ENCODE results near the gene DIAPH2. TPM values are rescaled to one million over a fixed set of nuclear protein-coding genes. Genes with fewer than 3 reads are reported as not detected.

The DIAPH2 gene
- total and polyA plus RNA-seq, 4 donors: 3.0 to 19.7 (median 11.3) TPM

DNA sequence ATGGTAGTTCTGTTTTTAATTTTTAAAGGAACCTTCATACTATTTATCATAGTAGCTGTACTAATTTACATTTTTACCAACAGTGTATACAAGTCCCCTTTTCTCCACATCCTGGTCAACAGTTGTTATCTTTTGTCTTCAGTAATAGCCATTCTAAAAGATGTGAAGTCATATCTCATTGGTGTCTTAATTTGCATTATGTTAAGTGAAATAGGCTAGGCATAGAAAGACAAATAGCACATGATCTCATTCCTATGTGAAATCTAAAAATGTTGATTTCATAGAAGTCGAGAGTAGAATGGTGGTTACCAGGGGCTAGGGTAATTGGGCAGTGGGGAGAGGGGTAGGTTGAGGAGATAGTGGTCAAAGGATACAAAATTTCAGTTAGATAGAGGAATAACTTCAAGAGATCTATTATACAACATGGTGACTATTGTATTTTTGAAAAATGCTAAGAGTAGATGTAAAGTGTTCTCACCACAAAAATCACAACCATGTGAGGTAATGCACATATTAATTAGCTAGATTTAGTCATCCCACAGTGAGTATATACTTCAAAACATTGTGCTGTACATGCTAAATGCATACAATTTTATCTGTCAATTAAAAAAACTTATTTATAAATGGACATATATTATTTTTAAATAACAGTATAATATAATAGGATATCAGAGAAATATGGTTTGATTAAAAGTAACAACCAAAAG lies 58.9 kb downstream of the DIAPH2 start:
- Histone ChIP-seq H3K36me3 (ENCODE audit: control insufficient read depth, insufficient read depth, low read length) (no peaks in the 10 kb centered on the region), H3K4me1 (ENCODE audit: control insufficient read depth, insufficient read depth, low read length) (no peaks in the 10 kb centered on the region), H3K9me3 (ENCODE audit: control insufficient read depth, insufficient read depth, low read length) (no peaks in the 10 kb centered on the region), H3K27me3 (ENCODE audit: control insufficient read depth, insufficient read depth, low read length) (peaks cover 3% of the 10 kb centered on the region), H3K27ac (ENCODE audit: low read depth, low read length) (no peak overlapping the region), H3K4me3 (ENCODE audit: low read depth, low read length) (no peak overlapping the region)
- WGBS (ENCODE audit: insufficient coverage): no CpG with 5 or more reads among the region's 1 CpG
- no peak for DNase-seq (ENCODE audit: low read depth in 4 of 6, low spot score in 6 of 6)

DNA sequence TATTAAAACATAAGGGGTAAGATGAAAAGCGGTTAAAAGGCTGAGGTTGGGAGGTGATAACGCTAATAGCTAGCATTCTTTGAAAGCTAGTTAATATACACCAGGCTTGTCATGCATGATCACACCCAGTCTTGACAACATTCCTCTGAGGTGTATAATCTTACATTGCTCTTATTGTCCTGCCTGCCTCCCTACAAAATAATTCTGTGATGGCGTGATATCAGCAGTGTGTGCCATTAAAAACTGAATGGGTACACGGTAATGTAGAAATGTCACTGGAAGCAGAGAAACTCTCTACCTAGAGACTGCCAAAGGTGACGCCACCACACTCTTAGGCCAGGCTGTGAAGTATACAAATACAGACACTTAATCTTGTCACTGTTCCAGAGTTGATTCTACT lies 68.1 kb downstream of the DIAPH2 start:
- no peaks in the 10 kb centered on the region for H3K4me1 ChIP-seq (ENCODE audit: control insufficient read depth, insufficient read depth, low read length)
- no CpG with 5 or more reads among the region's 5 CpGs for WGBS (ENCODE audit: insufficient coverage)
- no peak overlapping the region for H3K4me3 ChIP-seq (ENCODE audit: low read depth, low read length)
- no peaks in the 10 kb centered on the region for H3K36me3 ChIP-seq (ENCODE audit: control insufficient read depth, insufficient read depth, low read length)
- H3K27me3 ChIP-seq (ENCODE audit: control insufficient read depth, insufficient read depth, low read length): no peaks in the 10 kb centered on the region
- H3K9me3 ChIP-seq (ENCODE audit: control insufficient read depth, insufficient read depth, low read length): no peaks in the 10 kb centered on the region
- DNase-seq (ENCODE audit: low read depth in 4 of 6, low spot score in 6 of 6): no peak
- no peak overlapping the region for H3K27ac ChIP-seq (ENCODE audit: low read depth, low read length)

DNA sequence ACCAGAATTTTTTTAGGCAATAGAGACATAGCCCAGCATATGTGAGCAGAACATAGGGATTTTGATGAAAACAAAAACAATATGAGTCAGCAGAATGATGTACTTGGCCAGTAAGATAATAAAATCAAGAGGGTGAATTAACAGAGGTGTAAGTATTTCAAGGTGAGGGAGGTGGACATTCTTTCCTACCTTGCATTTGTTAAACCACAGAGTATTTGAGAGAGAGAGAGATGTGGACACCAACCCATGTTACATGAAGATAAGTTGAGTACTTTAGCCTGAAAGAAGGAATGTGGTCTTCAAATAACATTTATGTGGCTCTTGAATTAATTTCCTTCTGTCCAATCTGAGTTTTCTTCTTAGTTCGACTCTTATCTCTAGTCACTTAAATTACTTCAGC lies 68.6 kb downstream of the DIAPH2 start:
- H3K4me3 ChIP-seq (ENCODE audit: low read depth, low read length): no peak overlapping the region
- H3K9me3 ChIP-seq (ENCODE audit: control insufficient read depth, insufficient read depth, low read length): no peaks in the 10 kb centered on the region
- H3K4me1 ChIP-seq (ENCODE audit: control insufficient read depth, insufficient read depth, low read length): no peaks in the 10 kb centered on the region
- no peak for DNase-seq (ENCODE audit: low read depth in 4 of 6, low spot score in 6 of 6)
- no peak overlapping the region for H3K27ac ChIP-seq (ENCODE audit: low read depth, low read length)
- WGBS (ENCODE audit: insufficient coverage): no CpG with 5 or more reads among the region's 1 CpG
- H3K36me3 ChIP-seq (ENCODE audit: control insufficient read depth, insufficient read depth, low read length): no peaks in the 10 kb centered on the region
- H3K27me3 ChIP-seq (ENCODE audit: control insufficient read depth, insufficient read depth, low read length): no peaks in the 10 kb centered on the region

DNA sequence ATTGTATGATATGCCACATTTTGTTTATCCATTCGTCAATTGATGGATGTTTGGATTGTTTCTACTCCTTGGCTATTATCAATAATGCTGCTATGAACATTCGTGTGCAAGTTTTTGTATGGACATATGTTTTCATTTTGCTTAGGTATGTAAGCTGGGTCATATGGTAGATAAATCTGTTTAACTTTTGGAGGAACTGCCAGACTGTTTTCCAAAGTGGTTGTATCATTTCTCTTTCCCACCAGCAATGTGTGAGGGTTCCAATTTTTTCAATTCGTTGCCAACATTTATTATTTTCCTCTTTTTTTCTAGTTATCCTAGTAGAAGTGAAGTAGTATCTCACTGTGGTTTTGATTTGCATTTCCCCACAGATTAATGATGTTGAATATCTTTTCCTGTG lies 71.8 kb downstream of the DIAPH2 start:
- Histone ChIP-seq H3K4me1 (ENCODE audit: control insufficient read depth, insufficient read depth, low read length) (no peaks in the 10 kb centered on the region), H3K4me3 (ENCODE audit: low read depth, low read length) (no peak overlapping the region), H3K9me3 (ENCODE audit: control insufficient read depth, insufficient read depth, low read length) (no peaks in the 10 kb centered on the region), H3K27me3 (ENCODE audit: control insufficient read depth, insufficient read depth, low read length) (no peaks in the 10 kb centered on the region), H3K27ac (ENCODE audit: low read depth, low read length) (no peak overlapping the region), H3K36me3 (ENCODE audit: control insufficient read depth, insufficient read depth, low read length) (no peaks in the 10 kb centered on the region)
- no peak for DNase-seq (ENCODE audit: low read depth in 4 of 6, low spot score in 6 of 6)
- no CpG with 5 or more reads among the region's 3 CpGs for WGBS (ENCODE audit: insufficient coverage)

DNA sequence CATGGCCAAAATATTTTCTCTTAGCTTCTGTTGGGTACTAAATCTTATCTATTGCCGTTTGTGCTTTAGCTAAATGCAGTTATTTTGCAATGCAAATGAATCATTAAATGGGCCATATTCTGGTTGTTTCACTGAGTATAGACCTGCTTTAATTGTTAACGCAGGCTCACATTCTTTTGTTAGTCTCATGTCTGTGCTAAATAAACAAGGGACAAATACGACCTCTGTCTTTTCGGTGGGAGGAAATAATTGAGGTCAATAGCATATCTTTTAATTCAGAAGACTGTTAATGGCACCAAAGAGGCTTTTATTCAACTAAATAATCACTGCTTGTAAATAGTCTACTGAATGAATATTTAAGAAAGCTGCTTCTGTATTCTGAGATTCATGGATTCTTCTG lies 76.9 kb downstream of the DIAPH2 start:
- no peaks in the 10 kb centered on the region for H3K36me3 ChIP-seq (ENCODE audit: control insufficient read depth, insufficient read depth, low read length)
- H3K27me3 ChIP-seq (ENCODE audit: control insufficient read depth, insufficient read depth, low read length): peaks cover 9% of the 10 kb centered on the region
- WGBS (ENCODE audit: insufficient coverage): no CpG with 5 or more reads among the region's 4 CpGs
- no peaks in the 10 kb centered on the region for H3K9me3 ChIP-seq (ENCODE audit: control insufficient read depth, insufficient read depth, low read length)
- peak in 2 of 6 donors; percentile 6 to 7 for DNase-seq (ENCODE audit: low read depth in 4 of 6, low spot score in 6 of 6)
- H3K4me1 ChIP-seq (ENCODE audit: control insufficient read depth, insufficient read depth, low read length): no peaks in the 10 kb centered on the region
- no peak overlapping the region for H3K27ac ChIP-seq (ENCODE audit: low read depth, low read length)
- H3K4me3 ChIP-seq (ENCODE audit: low read depth, low read length): no peak overlapping the region

DNA sequence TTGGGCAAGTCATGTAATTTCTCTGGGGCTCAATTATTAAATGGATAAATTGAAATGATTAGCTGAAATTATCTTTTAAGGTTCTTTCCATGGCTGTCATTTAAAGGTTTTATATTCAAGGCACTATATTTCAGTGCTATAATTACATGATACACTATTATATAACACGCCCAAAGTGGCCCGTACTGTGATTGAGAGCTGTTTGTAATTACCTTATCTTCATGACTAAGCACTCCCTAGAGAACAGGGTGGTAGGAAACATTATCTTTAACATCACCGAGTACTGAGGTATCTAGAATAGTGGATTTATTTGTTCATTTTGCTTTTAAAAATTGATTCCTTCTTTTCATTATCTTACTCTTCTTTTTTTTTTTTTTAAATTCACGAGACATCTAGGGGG lies 79.0 kb downstream of the DIAPH2 start:
- Histone ChIP-seq H3K4me1 (ENCODE audit: control insufficient read depth, insufficient read depth, low read length) (no peaks in the 10 kb centered on the region), H3K27me3 (ENCODE audit: control insufficient read depth, insufficient read depth, low read length) (peaks cover 12% of the 10 kb centered on the region), H3K27ac (ENCODE audit: low read depth, low read length) (no peak overlapping the region), H3K9me3 (ENCODE audit: control insufficient read depth, insufficient read depth, low read length) (no peaks in the 10 kb centered on the region), H3K36me3 (ENCODE audit: control insufficient read depth, insufficient read depth, low read length) (no peaks in the 10 kb centered on the region), H3K4me3 (ENCODE audit: low read depth, low read length) (no peak overlapping the region)
- WGBS (ENCODE audit: insufficient coverage): no CpG with 5 or more reads among the region's 4 CpGs
- DNase-seq (ENCODE audit: low read depth in 4 of 6, low spot score in 6 of 6): peak in 1 of 6 donors; percentile 6

DNA sequence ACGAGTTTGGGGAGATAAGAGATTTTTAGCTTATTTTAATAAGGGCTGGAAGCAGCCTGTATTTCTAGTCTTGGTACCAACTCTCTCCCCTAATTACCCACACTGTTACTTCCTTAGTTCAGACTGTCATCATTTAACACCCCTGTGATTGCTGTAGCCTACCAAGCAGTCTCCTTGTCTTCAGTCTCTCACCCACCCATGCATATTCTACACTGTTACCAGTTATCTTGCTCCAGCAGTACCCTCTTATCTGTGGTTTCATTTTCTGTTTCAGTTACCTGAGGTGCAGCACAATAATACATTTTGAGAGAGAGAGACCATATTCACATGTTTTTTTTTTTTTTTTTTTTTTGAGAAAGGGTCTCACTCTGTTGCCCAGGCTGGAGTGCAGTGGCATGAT lies 80.2 kb downstream of the DIAPH2 start:
- DNase-seq (ENCODE audit: low read depth in 4 of 6, low spot score in 6 of 6): no peak
- H3K27me3 ChIP-seq (ENCODE audit: control insufficient read depth, insufficient read depth, low read length): peaks cover 12% of the 10 kb centered on the region
- WGBS (ENCODE audit: insufficient coverage): no CpG with 5 or more reads among the region's 1 CpG
- no peaks in the 10 kb centered on the region for H3K36me3 ChIP-seq (ENCODE audit: control insufficient read depth, insufficient read depth, low read length)
- H3K4me1 ChIP-seq (ENCODE audit: control insufficient read depth, insufficient read depth, low read length): no peaks in the 10 kb centered on the region
- H3K4me3 ChIP-seq (ENCODE audit: low read depth, low read length): no peak overlapping the region
- H3K9me3 ChIP-seq (ENCODE audit: control insufficient read depth, insufficient read depth, low read length): no peaks in the 10 kb centered on the region
- H3K27ac ChIP-seq (ENCODE audit: low read depth, low read length): no peak overlapping the region

DNA sequence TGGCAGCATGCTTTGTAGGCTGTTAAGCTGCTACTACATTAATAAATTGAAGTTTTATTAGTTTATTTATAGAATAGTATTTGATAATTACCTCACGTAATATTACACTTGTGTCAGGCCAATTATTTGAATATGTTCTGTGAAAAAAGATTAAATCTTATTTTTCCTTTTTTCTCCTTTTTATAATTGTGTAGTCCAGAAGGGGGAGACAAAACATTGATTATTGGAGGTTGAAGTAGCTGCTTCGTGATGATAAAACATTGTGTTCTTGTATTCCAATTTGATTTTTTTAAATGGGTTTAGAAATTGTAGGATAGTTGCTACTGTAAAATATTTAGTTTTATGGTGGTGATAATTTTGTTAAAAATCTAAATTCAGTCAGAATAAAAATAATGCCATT lies 85.7 kb downstream of the DIAPH2 start:
- H3K9me3 ChIP-seq (ENCODE audit: control insufficient read depth, insufficient read depth, low read length): no peaks in the 10 kb centered on the region
- H3K36me3 ChIP-seq (ENCODE audit: control insufficient read depth, insufficient read depth, low read length): no peaks in the 10 kb centered on the region
- H3K4me1 ChIP-seq (ENCODE audit: control insufficient read depth, insufficient read depth, low read length): no peaks in the 10 kb centered on the region
- no peak overlapping the region for H3K27ac ChIP-seq (ENCODE audit: low read depth, low read length)
- no CpG with 5 or more reads among the region's 2 CpGs for WGBS (ENCODE audit: insufficient coverage)
- DNase-seq (ENCODE audit: low read depth in 4 of 6, low spot score in 6 of 6): peak in 3 of 6 donors; percentile 19 to 76 (median 56)
- no peak overlapping the region for H3K4me3 ChIP-seq (ENCODE audit: low read depth, low read length)
- peaks cover 7% of the 10 kb centered on the region for H3K27me3 ChIP-seq (ENCODE audit: control insufficient read depth, insufficient read depth, low read length)

DNA sequence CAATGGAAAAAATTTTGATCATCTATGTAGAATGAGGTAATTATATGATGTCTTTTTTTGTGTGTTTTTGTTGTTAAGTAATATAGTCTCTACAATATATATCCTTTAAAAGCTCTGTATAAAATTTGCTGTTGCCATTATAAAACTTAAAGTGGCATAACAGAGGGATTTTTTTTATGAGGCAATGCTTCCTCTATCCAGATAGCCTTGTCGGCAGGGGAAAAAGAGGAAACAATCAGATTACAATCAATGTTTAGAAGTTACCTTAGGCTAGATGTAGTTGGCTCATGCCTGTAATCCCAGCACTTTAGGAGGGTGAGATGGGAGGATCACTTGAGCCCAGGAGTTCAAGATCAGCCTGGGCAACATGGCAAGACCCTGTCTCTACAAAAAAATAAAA lies 86.8 kb downstream of the DIAPH2 start:
- peaks cover 4% of the 10 kb centered on the region for H3K27me3 ChIP-seq (ENCODE audit: control insufficient read depth, insufficient read depth, low read length)
- no peak overlapping the region for H3K4me3 ChIP-seq (ENCODE audit: low read depth, low read length)
- no CpG with 5 or more reads among the region's 1 CpG for WGBS (ENCODE audit: insufficient coverage)
- H3K9me3 ChIP-seq (ENCODE audit: control insufficient read depth, insufficient read depth, low read length): no peaks in the 10 kb centered on the region
- DNase-seq (ENCODE audit: low read depth in 4 of 6, low spot score in 6 of 6): no peak
- H3K36me3 ChIP-seq (ENCODE audit: control insufficient read depth, insufficient read depth, low read length): no peaks in the 10 kb centered on the region
- H3K4me1 ChIP-seq (ENCODE audit: control insufficient read depth, insufficient read depth, low read length): no peaks in the 10 kb centered on the region
- no peak overlapping the region for H3K27ac ChIP-seq (ENCODE audit: low read depth, low read length)

DNA sequence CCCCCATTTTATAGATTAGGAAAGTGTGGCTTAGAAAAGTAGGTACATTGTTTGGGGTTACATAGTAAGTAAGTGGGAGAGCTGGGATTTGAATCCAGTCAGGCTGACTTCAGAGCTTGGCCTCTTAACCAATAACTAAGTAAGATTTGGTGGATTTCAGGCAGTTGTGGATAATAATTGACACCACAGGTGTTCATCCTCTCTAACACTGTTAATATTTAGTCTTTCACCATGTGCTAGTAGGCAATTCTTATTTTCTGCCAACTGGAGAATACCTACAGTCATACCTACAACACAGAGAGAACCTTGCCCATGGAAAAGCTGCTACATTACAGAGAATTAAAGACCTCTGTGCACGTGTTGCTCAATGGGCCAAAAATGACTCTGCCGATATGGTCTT lies 89.5 kb downstream of the DIAPH2 start:
- H3K27ac ChIP-seq (ENCODE audit: low read depth, low read length): no peak overlapping the region
- no peak for DNase-seq (ENCODE audit: low read depth in 4 of 6, low spot score in 6 of 6)
- H3K4me3 ChIP-seq (ENCODE audit: low read depth, low read length): no peak overlapping the region
- no peaks in the 10 kb centered on the region for H3K36me3 ChIP-seq (ENCODE audit: control insufficient read depth, insufficient read depth, low read length)
- no peaks in the 10 kb centered on the region for H3K27me3 ChIP-seq (ENCODE audit: control insufficient read depth, insufficient read depth, low read length)
- no peaks in the 10 kb centered on the region for H3K9me3 ChIP-seq (ENCODE audit: control insufficient read depth, insufficient read depth, low read length)
- H3K4me1 ChIP-seq (ENCODE audit: control insufficient read depth, insufficient read depth, low read length): no peaks in the 10 kb centered on the region
- no CpG with 5 or more reads among the region's 2 CpGs for WGBS (ENCODE audit: insufficient coverage)

Data from spinal cord (tissue), 10 donors.